SK-N-SH treated with all-trans-retinoic acid at 6 μM for 48 hours (cell line): ENCODE results near the gene XAB2.

Experiments used
- ARNTL ChIP-seq: fragments of 450-650 bp; formaldehyde crosslinking; IDR thresholded peaks from 2 replicates; pipeline ENCODE4 v1.5.0; 2020; ENCODE audit warnings: low read depth, mild to moderate bottlenecking, moderate library complexity, borderline replicate concordance
- BACH2 ChIP-seq: fragments of 250-450 bp; sonication (Bioruptor Pico); IDR thresholded peaks from 2 replicates; pipeline ENCODE4 v1.9.0; 2021; ENCODE audit warnings: mild to moderate bottlenecking, borderline replicate concordance
- CSDC2 ChIP-seq: fragments of 250-450 bp; sonication (Bioruptor Pico); IDR thresholded peaks from 2 replicates; pipeline ENCODE4 v1.5.0; 2020; ENCODE audit warnings: mild to moderate bottlenecking, moderate library complexity
- GLIS3 ChIP-seq: fragments of 250-450 bp; sonication (Bioruptor Pico); IDR thresholded peaks from 2 replicates; pipeline ENCODE4 v1.5.0; 2020; ENCODE audit warnings: mild to moderate bottlenecking, moderate library complexity
- OSR1 ChIP-seq: fragments of 250-450 bp; sonication (Bioruptor Pico); IDR thresholded peaks from 2 replicates; pipeline ENCODE4 v1.8.0; 2022; ENCODE audit warnings: moderate library complexity, mild to moderate bottlenecking, inconsistent platforms
- RARB ChIP-seq: fragments of 250-450 bp; sonication (Bioruptor Pico); IDR thresholded peaks from 2 replicates; pipeline ENCODE4 v1.8.0; 2021; ENCODE audit warnings: mild to moderate bottlenecking, moderate library complexity
- SNAI2 ChIP-seq: fragments of 250-450 bp; sonication (Bioruptor Pico); IDR thresholded peaks from 2 replicates; pipeline ENCODE4 v1.5.0; 2020; ENCODE audit warnings: mild to moderate bottlenecking, moderate library complexity
- TCF4 ChIP-seq: fragments of 250-450 bp; sonication (Bioruptor Pico); IDR thresholded peaks from 2 replicates; pipeline ENCODE4 v1.8.0; 2021; ENCODE audit warnings: mild to moderate bottlenecking, moderate library complexity, borderline replicate concordance
- TOX ChIP-seq: fragments of 250-450 bp; sonication (Bioruptor Pico); IDR thresholded peaks from 2 replicates; pipeline ENCODE4 v1.8.0; 2021; ENCODE audit warnings: mild to moderate bottlenecking, moderate library complexity, borderline replicate concordance
- ZNF565 ChIP-seq: fragments of 450-650 bp; formaldehyde crosslinking; conservative IDR thresholded peaks from 2 replicates; pipeline ENCODE4 v1.5.0; 2020; ENCODE audit warnings: low read depth, mild to moderate bottlenecking, moderate library complexity
- TF ChIP-seq, protein P1 (sequence below): fragments of 250-450 bp; sonication (Bioruptor Pico); IDR thresholded peaks from 2 replicates; pipeline ENCODE4 v1.5.1; 2020; ENCODE audit warnings: low read depth, mild to moderate bottlenecking, moderate library complexity
- TF ChIP-seq, protein P2 (sequence below): fragments of 250-450 bp; sonication (Bioruptor Pico); IDR thresholded peaks from 2 replicates; pipeline ENCODE4 v1.5.1; 2021; ENCODE audit warnings: mild to moderate bottlenecking, moderate library complexity

GRCh38 chr19:7676854-7677253 lies 47.5 kb upstream of the XAB2 start, which contains the start of gene MCEMP1:
- no peak for TF ChIP-seq ZNF565
- no peak for TF ChIP-seq GLIS3 (CRISPR knock-in tag)
- no peak for TF ChIP-seq TOX (CRISPR knock-in tag)
- TF ChIP-seq CSDC2 (CRISPR knock-in tag), result no peak
- TF ChIP-seq, protein P1, sequence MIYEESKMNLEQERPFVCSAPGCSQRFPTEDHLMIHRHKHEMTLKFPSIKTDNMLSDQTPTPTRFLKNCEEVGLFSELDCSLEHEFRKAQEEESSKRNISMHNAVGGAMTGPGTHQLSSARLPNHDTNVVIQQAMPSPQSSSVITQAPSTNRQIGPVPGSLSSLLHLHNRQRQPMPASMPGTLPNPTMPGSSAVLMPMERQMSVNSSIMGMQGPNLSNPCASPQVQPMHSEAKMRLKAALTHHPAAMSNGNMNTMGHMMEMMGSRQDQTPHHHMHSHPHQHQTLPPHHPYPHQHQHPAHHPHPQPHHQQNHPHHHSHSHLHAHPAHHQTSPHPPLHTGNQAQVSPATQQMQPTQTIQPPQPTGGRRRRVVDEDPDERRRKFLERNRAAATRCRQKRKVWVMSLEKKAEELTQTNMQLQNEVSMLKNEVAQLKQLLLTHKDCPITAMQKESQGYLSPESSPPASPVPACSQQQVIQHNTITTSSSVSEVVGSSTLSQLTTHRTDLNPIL (CRISPR knock-in tag), result no peak
- TF ChIP-seq TCF4, result no peak
- no peak for TF ChIP-seq BACH2 (CRISPR knock-in tag)
- no peak for TF ChIP-seq ARNTL (CRISPR knock-in tag)
- TF ChIP-seq RARB (CRISPR knock-in tag), result no peak
- TF ChIP-seq, protein P2, sequence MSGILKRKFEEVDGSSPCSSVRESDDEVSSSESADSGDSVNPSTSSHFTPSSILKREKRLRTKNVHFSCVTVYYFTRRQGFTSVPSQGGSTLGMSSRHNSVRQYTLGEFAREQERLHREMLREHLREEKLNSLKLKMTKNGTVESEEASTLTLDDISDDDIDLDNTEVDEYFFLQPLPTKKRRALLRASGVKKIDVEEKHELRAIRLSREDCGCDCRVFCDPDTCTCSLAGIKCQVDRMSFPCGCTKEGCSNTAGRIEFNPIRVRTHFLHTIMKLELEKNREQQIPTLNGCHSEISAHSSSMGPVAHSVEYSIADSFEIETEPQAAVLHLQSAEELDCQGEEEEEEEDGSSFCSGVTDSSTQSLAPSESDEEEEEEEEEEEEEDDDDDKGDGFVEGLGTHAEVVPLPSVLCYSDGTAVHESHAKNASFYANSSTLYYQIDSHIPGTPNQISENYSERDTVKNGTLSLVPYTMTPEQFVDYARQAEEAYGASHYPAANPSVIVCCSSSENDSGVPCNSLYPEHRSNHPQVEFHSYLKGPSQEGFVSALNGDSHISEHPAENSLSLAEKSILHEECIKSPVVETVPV, result no peak
- no peak for TF ChIP-seq OSR1
- TF ChIP-seq SNAI2, result no peak
